Measurements from ENCODE around the gene ZC3H4. TPM values are rescaled to one million over a fixed set of nuclear protein-coding genes. Genes with fewer than 3 reads are reported as not detected.

The ZC3H4 gene
- total and polyA plus RNA-seq, 9 of the 15 experiments (the other 6 are each of a cell fraction or from before 2014, with no cell fraction given) = 2.2 to 75.6 (median 18.3) TPM

- TF ChIP-seq, protein P1, sequence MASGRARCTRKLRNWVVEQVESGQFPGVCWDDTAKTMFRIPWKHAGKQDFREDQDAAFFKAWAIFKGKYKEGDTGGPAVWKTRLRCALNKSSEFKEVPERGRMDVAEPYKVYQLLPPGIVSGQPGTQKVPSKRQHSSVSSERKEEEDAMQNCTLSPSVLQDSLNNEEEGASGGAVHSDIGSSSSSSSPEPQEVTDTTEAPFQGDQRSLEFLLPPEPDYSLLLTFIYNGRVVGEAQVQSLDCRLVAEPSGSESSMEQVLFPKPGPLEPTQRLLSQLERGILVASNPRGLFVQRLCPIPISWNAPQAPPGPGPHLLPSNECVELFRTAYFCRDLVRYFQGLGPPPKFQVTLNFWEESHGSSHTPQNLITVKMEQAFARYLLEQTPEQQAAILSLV (tag; IDR thresholded peaks at IDR 0.05) = no peak
- TF ChIP-seq HLTF (IDR thresholded peaks at IDR 0.05) (no peak), THAP7 (CRISPR knock-in tag; IDR thresholded peaks at IDR 0.05) (no peak), STAT5A (IDR thresholded peaks at IDR 0.05; ENCODE audit: borderline replicate concordance, low read length) (no peak), SP1 (CRISPR knock-in tag; IDR thresholded peaks at IDR 0.05) (no peak), ZNF589 (CRISPR knock-in tag; IDR thresholded peaks at IDR 0.05; ENCODE audit: low read depth) (0 out of 2 replicates have a peak, but pooled peaks have one; percentile 55), TAF15 (IDR thresholded peaks at IDR 0.05; ENCODE audit: low read depth, low read length) (no peak), RFX7 (CRISPR knock-in tag; IDR thresholded peaks at IDR 0.05) (no peak), TAL1 (IDR thresholded peaks at IDR 0.05) (peak; percentile 58), CBX8 (IDR thresholded peaks at IDR 0.05; ENCODE audit: borderline replicate concordance, extremely low read depth, low read depth, low read length, poor library complexity, severe bottlenecking) (no peak), ERF (CRISPR knock-in tag; IDR thresholded peaks at IDR 0.05) (no peak), SIX5 (IDR thresholded peaks at IDR 0.05; ENCODE audit: borderline replicate concordance in 1 of 2, insufficient read depth in 1 of 2, low read depth in 1 of 2, low read length in 2 of 2) (no peak), ZNF695 (CRISPR knock-in tag; IDR thresholded peaks at IDR 0.05) (no peak), ILF3 (IDR thresholded peaks at IDR 0.05; ENCODE audit: borderline replicate concordance) (no peak), KLF13 (tag; IDR thresholded peaks at IDR 0.05; ENCODE audit: borderline replicate concordance, low read depth) (no peak), ZFP36 (IDR thresholded peaks at IDR 0.05; ENCODE audit: low read depth, low read length, partially characterized antibody) (no peak), ASH1L (IDR thresholded peaks at IDR 0.05; ENCODE audit: borderline replicate concordance, low read depth, partially characterized antibody) (no peak), ZNF75A (CRISPR knock-in tag; IDR thresholded peaks at IDR 0.05) (no peak), SOX6 (IDR thresholded peaks at IDR 0.05) (0 out of 2 replicates have a peak, but pooled peaks have one; percentile 10), KAT2B (IDR thresholded peaks at IDR 0.05; ENCODE audit: low read depth, low read length) (no peak)
- TF ChIP-seq, protein P2, sequence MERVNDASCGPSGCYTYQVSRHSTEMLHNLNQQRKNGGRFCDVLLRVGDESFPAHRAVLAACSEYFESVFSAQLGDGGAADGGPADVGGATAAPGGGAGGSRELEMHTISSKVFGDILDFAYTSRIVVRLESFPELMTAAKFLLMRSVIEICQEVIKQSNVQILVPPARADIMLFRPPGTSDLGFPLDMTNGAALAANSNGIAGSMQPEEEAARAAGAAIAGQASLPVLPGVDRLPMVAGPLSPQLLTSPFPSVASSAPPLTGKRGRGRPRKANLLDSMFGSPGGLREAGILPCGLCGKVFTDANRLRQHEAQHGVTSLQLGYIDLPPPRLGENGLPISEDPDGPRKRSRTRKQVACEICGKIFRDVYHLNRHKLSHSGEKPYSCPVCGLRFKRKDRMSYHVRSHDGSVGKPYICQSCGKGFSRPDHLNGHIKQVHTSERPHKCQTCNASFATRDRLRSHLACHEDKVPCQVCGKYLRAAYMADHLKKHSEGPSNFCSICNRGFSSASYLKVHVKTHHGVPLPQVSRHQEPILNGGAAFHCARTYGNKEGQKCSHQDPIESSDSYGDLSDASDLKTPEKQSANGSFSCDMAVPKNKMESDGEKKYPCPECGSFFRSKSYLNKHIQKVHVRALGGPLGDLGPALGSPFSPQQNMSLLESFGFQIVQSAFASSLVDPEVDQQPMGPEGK (CRISPR knock-in tag; IDR thresholded peaks at IDR 0.05; ENCODE audit: borderline replicate concordance) = no peak
- TF ChIP-seq, protein P3, sequence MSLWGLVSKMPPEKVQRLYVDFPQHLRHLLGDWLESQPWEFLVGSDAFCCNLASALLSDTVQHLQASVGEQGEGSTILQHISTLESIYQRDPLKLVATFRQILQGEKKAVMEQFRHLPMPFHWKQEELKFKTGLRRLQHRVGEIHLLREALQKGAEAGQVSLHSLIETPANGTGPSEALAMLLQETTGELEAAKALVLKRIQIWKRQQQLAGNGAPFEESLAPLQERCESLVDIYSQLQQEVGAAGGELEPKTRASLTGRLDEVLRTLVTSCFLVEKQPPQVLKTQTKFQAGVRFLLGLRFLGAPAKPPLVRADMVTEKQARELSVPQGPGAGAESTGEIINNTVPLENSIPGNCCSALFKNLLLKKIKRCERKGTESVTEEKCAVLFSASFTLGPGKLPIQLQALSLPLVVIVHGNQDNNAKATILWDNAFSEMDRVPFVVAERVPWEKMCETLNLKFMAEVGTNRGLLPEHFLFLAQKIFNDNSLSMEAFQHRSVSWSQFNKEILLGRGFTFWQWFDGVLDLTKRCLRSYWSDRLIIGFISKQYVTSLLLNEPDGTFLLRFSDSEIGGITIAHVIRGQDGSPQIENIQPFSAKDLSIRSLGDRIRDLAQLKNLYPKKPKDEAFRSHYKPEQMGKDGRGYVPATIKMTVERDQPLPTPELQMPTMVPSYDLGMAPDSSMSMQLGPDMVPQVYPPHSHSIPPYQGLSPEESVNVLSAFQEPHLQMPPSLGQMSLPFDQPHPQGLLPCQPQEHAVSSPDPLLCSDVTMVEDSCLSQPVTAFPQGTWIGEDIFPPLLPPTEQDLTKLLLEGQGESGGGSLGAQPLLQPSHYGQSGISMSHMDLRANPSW (CRISPR knock-in tag; IDR thresholded peaks at IDR 0.05) = no peak
- TF ChIP-seq, protein P4, sequence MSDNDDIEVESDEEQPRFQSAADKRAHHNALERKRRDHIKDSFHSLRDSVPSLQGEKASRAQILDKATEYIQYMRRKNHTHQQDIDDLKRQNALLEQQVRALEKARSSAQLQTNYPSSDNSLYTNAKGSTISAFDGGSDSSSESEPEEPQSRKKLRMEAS (CRISPR knock-in tag; IDR thresholded peaks at IDR 0.05) = no peak
Observed at GRCh38 chr19:47099576-47100050, 14.0 kb downstream of the ZC3H4 start (continued).
